Keratinocyte (primary cell): Measurements from ENCODE around the gene XNDC1N.
"Not testable (repeated sequence)": the region's sequence is repeated elsewhere in the genome, so short reads cannot be mapped to it uniquely, and the experiment has no call there.

Source experiments
- EZH2 ChIP-seq: IDR thresholded peaks from one replicate; pipeline ENCODE4 v1.6.1; 2012; ENCODE audit warnings: inconsistent platforms, mild to moderate bottlenecking, low read length, moderate library complexity
- TF ChIP-seq, protein P1 (sequence below), 3 experiments: IDR thresholded peaks in 1 of 3; conservative IDR thresholded peaks in 1 of 3; optimal IDR thresholded peaks in 1 of 3; 2 replicates in 2 of 3; 3 replicates in 1 of 3; pipeline versions ENCODE3 to v1.5.1; 2011; ENCODE audit warnings: low read length in 3 of 3, mild to moderate bottlenecking in 3 of 3, moderate library complexity in 2 of 3, control low read depth in 1 of 3, inconsistent platforms in 1 of 3; ENCODE audit not compliant: insufficient read depth in 2 of 3; ENCODE audit errors: extremely low read depth in 1 of 3

DNA sequence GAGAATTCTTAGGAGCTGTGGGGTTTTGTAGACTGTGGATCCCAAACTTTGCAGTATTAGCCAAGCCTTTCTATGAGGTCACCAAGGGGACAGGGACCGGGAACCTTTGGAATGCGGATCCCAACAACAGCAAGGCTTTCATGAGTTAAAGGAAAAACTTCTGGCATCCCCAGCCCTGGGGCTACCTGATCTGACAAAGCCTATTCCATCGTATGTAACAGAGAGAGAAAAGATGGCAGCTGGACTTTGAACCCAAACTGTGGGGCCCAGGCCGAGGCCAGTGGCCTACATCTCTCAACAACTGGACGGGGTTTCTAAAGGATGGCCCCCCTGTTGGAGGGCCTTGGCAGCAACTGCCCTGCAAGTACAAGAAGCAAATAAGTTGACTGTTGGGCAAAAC lies 17.6 kb downstream of the XNDC1N start:
- TF ChIP-seq, protein P1, sequence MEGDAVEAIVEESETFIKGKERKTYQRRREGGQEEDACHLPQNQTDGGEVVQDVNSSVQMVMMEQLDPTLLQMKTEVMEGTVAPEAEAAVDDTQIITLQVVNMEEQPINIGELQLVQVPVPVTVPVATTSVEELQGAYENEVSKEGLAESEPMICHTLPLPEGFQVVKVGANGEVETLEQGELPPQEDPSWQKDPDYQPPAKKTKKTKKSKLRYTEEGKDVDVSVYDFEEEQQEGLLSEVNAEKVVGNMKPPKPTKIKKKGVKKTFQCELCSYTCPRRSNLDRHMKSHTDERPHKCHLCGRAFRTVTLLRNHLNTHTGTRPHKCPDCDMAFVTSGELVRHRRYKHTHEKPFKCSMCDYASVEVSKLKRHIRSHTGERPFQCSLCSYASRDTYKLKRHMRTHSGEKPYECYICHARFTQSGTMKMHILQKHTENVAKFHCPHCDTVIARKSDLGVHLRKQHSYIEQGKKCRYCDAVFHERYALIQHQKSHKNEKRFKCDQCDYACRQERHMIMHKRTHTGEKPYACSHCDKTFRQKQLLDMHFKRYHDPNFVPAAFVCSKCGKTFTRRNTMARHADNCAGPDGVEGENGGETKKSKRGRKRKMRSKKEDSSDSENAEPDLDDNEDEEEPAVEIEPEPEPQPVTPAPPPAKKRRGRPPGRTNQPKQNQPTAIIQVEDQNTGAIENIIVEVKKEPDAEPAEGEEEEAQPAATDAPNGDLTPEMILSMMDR (optimal IDR thresholded peaks at IDR 0.05 in 1 of 3, IDR thresholded peaks at IDR 0.05 in 1 of 3, conservative IDR thresholded peaks at IDR 0.05 in 1 of 3; ENCODE audit: extremely low read depth in 1 of 3, insufficient read depth in 2 of 3, low read length in 3 of 3), result not testable (repeated sequence)
- not testable (repeated sequence) for TF ChIP-seq EZH2
